NCI-H526 treated with DMSO at 0.1 percent for 48 hours (cell line): ENCODE data around the gene RNU6-1.

Experiments used
- DNase-seq: peaks from one replicate; lab custom pipeline; 2025; lab: John Stamatoyannopoulos, UW

Gene RNU6-1

GRCh38 chr15:67820992-67821783, 18.7 kb downstream of the RNU6-1 start:
- DNase-seq, result no peak

- DNase-seq, result no peak
These were observed 19.5 kb downstream of the RNU6-1 start for GRCh38 chr15:67820122-67820991.

- DNase-seq, result no peak
These were observed 20.2 kb downstream of the RNU6-1 start for GRCh38 chr15:67819636-67820035.

DNA sequence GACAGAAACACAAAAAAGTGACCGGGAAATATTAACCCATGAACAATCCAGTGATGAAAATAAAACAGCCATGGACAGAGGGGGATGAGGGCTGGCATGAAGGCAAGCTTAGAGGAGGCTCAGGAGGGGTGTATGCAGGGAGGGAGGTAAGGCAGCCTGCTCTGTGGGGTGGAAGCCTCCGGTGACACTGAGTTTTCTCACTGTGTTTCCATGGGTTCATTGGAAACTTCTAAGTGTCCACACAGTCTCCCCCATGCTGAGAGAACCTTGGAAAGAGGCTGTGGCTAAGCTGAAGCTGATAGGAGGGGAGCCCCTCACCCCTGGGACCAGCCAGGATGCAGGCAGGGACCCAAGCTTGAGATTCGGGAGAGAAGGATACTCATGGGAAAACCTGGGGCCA, 21.4 kb downstream of the RNU6-1 start:
- no peak for DNase-seq

DNA sequence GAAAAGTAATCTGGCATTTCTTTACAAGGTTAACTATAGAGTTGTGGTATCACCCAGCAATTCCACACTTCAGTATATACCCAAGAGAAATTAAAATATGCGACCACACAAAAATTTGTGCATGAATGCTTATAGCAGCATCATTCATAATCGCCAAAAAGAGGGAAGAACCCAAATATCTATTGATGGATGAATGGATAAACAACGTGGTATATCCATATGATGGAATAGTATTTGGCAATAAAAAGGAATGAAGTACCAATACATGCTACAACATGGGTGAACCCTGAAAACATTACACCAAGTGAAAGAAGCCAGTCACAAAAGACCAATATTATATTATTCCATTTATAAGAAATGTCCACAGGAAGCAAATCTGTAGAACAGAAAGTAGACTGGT, 23.2 kb downstream of the RNU6-1 start:
- DNase-seq, result no peak

- no peak for DNase-seq
These were observed 24.7 kb downstream of the RNU6-1 start for GRCh38 chr15:67815036-67815592.

GRCh38 chr15:67813104-67813634, 26.7 kb downstream of the RNU6-1 start:
- no peak for DNase-seq

DNA sequence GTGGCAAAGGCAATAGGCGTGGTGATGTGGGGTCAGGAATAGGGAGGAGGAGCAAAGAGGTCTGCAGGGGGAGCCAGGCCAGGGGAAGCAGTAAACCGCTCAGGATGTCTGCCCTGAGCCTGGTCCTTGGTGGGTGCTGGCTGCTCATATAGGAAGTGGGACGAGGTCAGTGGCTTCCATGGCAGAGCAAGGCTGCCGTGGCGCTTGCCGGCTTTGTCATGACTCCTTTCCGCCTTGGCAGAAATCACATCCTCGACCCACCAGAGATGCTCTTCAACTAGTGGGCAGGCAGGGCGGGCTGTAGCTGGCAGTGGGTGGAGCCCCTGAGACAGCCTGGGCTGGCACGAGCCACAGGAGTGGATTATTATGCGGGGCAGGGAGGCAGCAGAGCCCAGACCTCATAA, 27.6 kb downstream of the RNU6-1 start:
- DNase-seq, result no peak

GRCh38 chr15:67809866-67810265, 30.0 kb downstream of the RNU6-1 start:
- DNase-seq, result no peak

- no peak for DNase-seq
These were observed 30.4 kb downstream of the RNU6-1 start for GRCh38 chr15:67809441-67809840.

DNA sequence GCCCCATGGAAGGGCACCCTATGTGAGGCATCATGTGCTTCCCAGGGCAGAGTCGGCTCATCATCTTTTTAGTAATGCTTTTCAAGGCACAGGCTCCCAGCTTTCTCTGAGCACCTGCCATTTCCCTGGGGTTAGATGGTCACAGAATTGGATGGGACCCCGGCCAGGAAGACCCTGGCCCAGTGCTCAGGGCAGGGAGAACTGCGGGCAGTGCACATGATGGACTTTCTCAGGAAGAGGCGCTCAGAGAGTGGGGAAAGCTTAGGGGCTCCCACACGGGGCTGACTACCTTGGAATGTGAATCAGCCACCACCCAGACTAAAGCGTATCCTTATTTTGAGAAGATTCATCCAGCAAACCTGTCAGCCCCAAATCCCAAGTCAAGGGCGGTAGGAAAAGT, 31.0 kb downstream of the RNU6-1 start:
- DNase-seq, result no peak

- DNase-seq, result no peak
These were observed 32.0 kb downstream of the RNU6-1 start for GRCh38 chr15:67807836-67808235.

DNA sequence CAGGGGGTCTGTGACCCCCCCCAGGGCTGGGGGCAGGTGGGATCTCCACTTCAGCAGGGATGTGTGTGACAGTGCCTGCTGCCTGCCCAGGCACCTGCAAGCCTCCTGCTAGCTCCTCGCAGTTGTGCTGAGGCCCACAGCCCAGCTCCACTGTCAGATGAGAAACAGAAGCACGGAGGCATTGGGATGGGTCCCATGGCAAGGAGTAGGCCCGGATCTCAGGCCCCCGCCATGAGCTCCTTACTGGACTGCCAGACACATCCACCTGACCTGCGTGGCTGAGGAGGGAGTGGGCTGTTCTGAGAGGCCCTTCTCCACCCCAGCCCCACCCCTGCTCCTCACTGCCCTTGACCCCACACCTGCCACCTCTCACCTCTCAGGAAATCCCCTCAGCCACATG, 32.7 kb downstream of the RNU6-1 start:
- no peak for DNase-seq

DNA sequence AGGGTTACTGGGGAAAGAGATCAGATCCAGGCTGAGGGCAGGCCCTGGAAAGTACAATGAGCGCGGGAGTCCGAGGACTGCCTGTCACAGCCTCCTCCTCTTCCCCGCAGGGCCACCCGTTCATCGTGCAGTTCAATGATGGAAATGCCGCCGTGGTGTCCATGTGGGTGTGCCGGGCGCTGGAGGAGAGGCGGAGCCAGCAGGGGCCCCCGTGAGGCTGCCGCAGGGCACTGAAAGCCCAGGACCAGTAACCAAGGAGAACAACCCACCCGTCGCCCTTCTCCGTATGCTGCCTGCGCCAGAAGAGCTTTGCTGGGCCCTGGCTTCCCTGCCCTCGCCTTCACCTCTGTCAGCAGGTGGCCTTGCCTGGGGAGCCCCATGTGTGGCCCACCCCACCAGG, 33.3 kb downstream of the RNU6-1 start:
- no peak for DNase-seq

GRCh38 chr15:67805666-67806516, 34.0 kb downstream of the RNU6-1 start:
- DNase-seq, result no peak

GRCh38 chr15:67805008-67805665, 34.7 kb downstream of the RNU6-1 start:
- DNase-seq, result no peak

- no peak for DNase-seq
These were observed 35.6 kb downstream of the RNU6-1 start for GRCh38 chr15:67803996-67804843.

- no peak for DNase-seq
These were observed 36.5 kb downstream of the RNU6-1 start for GRCh38 chr15:67803299-67803698.

- no peak for DNase-seq
These were observed 37.6 kb downstream of the RNU6-1 start for GRCh38 chr15:67801926-67802914.
